Loucy (cell line): ENCODE results near the gene ZNF385C.

Experiments used
- EZH2phosphoT487 ChIP-seq: fragments of 200-600 bp; IDR thresholded peaks from 2 replicates; pipeline ENCODE4 v1.6.1; 2018; ENCODE audit warnings: antibody characterized with exemption, mild to moderate bottlenecking, moderate library complexity, borderline replicate concordance
- TF ChIP-seq, protein P1 (sequence below): fragments of 200-600 bp; sonication (generic); conservative IDR thresholded peaks from 2 replicates; pipeline ENCODE4 v1.5.1; 2014; ENCODE audit warnings: mild to moderate bottlenecking, antibody characterized with exemption, low read length

DNA sequence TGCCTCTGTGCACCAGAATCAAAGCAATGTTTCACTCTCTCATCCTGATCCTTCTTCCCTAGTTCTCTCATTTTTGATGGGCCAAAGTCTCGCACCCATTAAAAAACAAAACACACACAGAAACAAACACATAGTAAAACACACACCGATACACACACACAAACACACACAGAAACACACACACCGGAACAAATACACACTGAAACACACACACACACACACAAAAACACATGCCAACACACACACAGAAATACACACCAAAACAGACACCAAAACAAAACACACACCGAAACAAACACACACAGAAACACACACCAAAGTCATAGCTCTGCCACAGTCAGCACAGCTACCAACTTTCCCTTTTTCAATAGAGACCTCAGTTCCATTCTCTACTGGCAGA is 33.0 kb upstream of the ZNF385C start:
- TF ChIP-seq, protein P1, sequence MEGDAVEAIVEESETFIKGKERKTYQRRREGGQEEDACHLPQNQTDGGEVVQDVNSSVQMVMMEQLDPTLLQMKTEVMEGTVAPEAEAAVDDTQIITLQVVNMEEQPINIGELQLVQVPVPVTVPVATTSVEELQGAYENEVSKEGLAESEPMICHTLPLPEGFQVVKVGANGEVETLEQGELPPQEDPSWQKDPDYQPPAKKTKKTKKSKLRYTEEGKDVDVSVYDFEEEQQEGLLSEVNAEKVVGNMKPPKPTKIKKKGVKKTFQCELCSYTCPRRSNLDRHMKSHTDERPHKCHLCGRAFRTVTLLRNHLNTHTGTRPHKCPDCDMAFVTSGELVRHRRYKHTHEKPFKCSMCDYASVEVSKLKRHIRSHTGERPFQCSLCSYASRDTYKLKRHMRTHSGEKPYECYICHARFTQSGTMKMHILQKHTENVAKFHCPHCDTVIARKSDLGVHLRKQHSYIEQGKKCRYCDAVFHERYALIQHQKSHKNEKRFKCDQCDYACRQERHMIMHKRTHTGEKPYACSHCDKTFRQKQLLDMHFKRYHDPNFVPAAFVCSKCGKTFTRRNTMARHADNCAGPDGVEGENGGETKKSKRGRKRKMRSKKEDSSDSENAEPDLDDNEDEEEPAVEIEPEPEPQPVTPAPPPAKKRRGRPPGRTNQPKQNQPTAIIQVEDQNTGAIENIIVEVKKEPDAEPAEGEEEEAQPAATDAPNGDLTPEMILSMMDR: no peak
- no peak for TF ChIP-seq EZH2phosphoT487
